ENCODE measurements around the gene RFC3. TPM values are rescaled to one million over a fixed set of nuclear protein-coding genes. Genes with fewer than 3 reads are reported as not detected.

The RFC3 gene
- total RNA-seq, 4 donors from 2014 or later: 6.5 to 9.9 (median 8.8) TPM

- H3K4me3 ChIP-seq (ENCODE audit: low read depth, poor library complexity, severe bottlenecking): no peak overlapping the region
- intact Hi-C loops (cut with DNase I; ENCODE audit: low total_unique reads): no loop called here
- no peak for DNase-seq (ENCODE audit: low spot score in 2 of 2)
- TF ChIP-seq POLR2A (IDR thresholded peaks at IDR 0.05) (no peak), CTCF (IDR thresholded peaks at IDR 0.05) (no peak)
Measured at GRCh38 chr13:33793726-33794125, 24.2 kb upstream of the RFC3 start.

GRCh38 chr13:33794576-33794975 is 23.4 kb upstream of the RFC3 start:
- DNase-seq (ENCODE audit: low spot score in 2 of 2): no peak
- intact Hi-C loops (cut with DNase I; ENCODE audit: low total_unique reads): no loop called here
- TF ChIP-seq CTCF (IDR thresholded peaks at IDR 0.05) (no peak), POLR2A (IDR thresholded peaks at IDR 0.05) (no peak)
- 52 to 72% methylated on average over 4 of the region's 4 CpGs for WGBS, 2 donors
- no peak overlapping the region for H3K4me3 ChIP-seq (ENCODE audit: low read depth, poor library complexity, severe bottlenecking)

GRCh38 chr13:33796095-33796494 is 21.9 kb upstream of the RFC3 start:
- WGBS, 2 donors: 62 to 74% methylated on average over 4 of the region's 4 CpGs
- H3K4me3 ChIP-seq (ENCODE audit: low read depth, poor library complexity, severe bottlenecking): no peak overlapping the region
- intact Hi-C loops (cut with DNase I; ENCODE audit: low total_unique reads): no loop called here
- no peak for DNase-seq (ENCODE audit: low spot score in 2 of 2)
- TF ChIP-seq POLR2A (IDR thresholded peaks at IDR 0.05) (no peak), CTCF (IDR thresholded peaks at IDR 0.05) (no peak)

- intact Hi-C loops (cut with DNase I; ENCODE audit: low total_unique reads): no loop called here
- TF ChIP-seq POLR2A (IDR thresholded peaks at IDR 0.05) (no peak), CTCF (IDR thresholded peaks at IDR 0.05) (no peak)
- no peak for DNase-seq (ENCODE audit: low spot score in 2 of 2)
- WGBS, 2 donors: 8 to 11% methylated on average over 7 of the region's 7 CpGs
- H3K4me3 ChIP-seq (ENCODE audit: low read depth, poor library complexity, severe bottlenecking): no peak overlapping the region
Measured at GRCh38 chr13:33797622-33798021, 20.3 kb upstream of the RFC3 start.

GRCh38 chr13:33798023-33798422 is 19.9 kb upstream of the RFC3 start:
- no peak overlapping the region for H3K4me3 ChIP-seq (ENCODE audit: low read depth, poor library complexity, severe bottlenecking)
- WGBS, 2 donors: 24 to 25% methylated on average over 3 of the region's 3 CpGs
- intact Hi-C loops (cut with DNase I; ENCODE audit: low total_unique reads): no loop called here
- DNase-seq (ENCODE audit: low spot score in 2 of 2): no peak
- no peak for TF ChIP-seq POLR2A (IDR thresholded peaks at IDR 0.05)
- no peak for TF ChIP-seq CTCF (IDR thresholded peaks at IDR 0.05)

- H3K4me3 ChIP-seq (ENCODE audit: low read depth, poor library complexity, severe bottlenecking): no peak overlapping the region
- TF ChIP-seq CTCF (IDR thresholded peaks at IDR 0.05): no peak
- TF ChIP-seq POLR2A (IDR thresholded peaks at IDR 0.05): no peak
- no peak for DNase-seq (ENCODE audit: low spot score in 2 of 2)
- 44 to 49% methylated on average over 6 of the region's 6 CpGs for WGBS, 2 donors
- intact Hi-C loops (cut with DNase I; ENCODE audit: low total_unique reads): no loop called here
Measured at GRCh38 chr13:33799950-33800592, 17.9 kb upstream of the RFC3 start.

Measured in lower leg skin (tissue), 4 donors.